Fibroblast of pulmonary artery (primary cell): Measurements from ENCODE around the gene RAP1GAP2.
A peak's percentile ranks its signal among the peaks of the same experiment; 100 is the strongest.
"Not testable (repeated sequence)": the region's sequence is repeated elsewhere in the genome, so short reads cannot be mapped to it uniquely, and the experiment has no call there.

Experiments used
- DNase-seq: peaks from one replicate; pipeline ENCODE4 v3.0.0-alpha.2; 2010; ENCODE audit warnings: low read depth
- H3K4me3 ChIP-seq: replicated peaks from 2 replicates; pipeline ENCODE4 v1.5.1; 2011; ENCODE audit warnings: low read depth, mild to moderate bottlenecking, control low read depth, low read length, moderate library complexity
- TF ChIP-seq, protein P1 (sequence below): IDR thresholded peaks from 2 replicates; pipeline ENCODE4 v1.5.1; 2011; ENCODE audit warnings: mild to moderate bottlenecking, control low read depth, low read length, inconsistent platforms; ENCODE audit errors: missing control alignments

Gene RAP1GAP2

GRCh38 chr17:2996810-2997670 lies 200.8 kb downstream of the RAP1GAP2 start:
- no peak for DNase-seq
- TF ChIP-seq, protein P1, sequence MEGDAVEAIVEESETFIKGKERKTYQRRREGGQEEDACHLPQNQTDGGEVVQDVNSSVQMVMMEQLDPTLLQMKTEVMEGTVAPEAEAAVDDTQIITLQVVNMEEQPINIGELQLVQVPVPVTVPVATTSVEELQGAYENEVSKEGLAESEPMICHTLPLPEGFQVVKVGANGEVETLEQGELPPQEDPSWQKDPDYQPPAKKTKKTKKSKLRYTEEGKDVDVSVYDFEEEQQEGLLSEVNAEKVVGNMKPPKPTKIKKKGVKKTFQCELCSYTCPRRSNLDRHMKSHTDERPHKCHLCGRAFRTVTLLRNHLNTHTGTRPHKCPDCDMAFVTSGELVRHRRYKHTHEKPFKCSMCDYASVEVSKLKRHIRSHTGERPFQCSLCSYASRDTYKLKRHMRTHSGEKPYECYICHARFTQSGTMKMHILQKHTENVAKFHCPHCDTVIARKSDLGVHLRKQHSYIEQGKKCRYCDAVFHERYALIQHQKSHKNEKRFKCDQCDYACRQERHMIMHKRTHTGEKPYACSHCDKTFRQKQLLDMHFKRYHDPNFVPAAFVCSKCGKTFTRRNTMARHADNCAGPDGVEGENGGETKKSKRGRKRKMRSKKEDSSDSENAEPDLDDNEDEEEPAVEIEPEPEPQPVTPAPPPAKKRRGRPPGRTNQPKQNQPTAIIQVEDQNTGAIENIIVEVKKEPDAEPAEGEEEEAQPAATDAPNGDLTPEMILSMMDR = no peak
- H3K4me3 ChIP-seq = no peak overlapping the region

GRCh38 chr17:2998469-2998901 lies 202.2 kb downstream of the RAP1GAP2 start:
- H3K4me3 ChIP-seq = not testable (repeated sequence)
- DNase-seq = peak; percentile 27

GRCh38 chr17:3002538-3003295 lies 206.5 kb downstream of the RAP1GAP2 start:
- TF ChIP-seq, protein P1 = no peak
- no peak for DNase-seq
- H3K4me3 ChIP-seq = no peak overlapping the region

- TF ChIP-seq, protein P1 = no peak
- DNase-seq = no peak
- H3K4me3 ChIP-seq = no peak overlapping the region
Measured at GRCh38 chr17:3003296-3004149, 207.3 kb downstream of the RAP1GAP2 start.

DNA sequence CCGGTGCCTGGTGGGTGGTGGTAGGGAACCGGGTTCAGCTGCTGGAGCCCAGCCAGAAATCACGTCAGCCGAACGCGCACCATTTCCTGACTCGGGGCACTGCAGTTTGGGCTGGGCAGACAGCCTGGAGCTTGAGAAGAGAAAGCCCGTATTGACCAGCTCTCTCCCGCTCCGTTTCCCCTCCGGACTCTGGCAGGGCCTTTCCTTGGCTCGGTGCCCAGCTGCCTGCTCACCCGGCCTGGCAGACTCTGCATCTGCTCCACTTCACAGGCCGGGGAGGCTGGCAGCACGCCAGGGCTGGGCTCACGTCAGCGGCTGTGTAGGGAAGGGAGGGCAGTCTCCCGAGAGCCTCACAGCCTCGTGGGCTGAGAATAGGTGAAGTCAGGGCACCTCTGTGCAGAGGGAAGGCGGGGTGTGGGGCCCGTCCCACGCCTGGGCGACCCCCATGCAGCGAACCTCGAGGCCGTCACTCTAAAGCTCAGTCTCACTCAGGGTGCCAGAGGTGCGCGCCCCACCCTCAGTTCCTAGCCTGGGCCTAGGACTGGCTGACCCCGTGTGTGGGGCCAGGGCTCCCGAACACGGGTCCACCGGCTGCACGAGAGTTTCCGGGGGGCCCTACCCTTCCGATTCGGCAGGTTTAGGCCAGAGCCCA lies 208.0 kb downstream of the RAP1GAP2 start:
- no peak overlapping the region for H3K4me3 ChIP-seq
- TF ChIP-seq, protein P1 = no peak

DNA sequence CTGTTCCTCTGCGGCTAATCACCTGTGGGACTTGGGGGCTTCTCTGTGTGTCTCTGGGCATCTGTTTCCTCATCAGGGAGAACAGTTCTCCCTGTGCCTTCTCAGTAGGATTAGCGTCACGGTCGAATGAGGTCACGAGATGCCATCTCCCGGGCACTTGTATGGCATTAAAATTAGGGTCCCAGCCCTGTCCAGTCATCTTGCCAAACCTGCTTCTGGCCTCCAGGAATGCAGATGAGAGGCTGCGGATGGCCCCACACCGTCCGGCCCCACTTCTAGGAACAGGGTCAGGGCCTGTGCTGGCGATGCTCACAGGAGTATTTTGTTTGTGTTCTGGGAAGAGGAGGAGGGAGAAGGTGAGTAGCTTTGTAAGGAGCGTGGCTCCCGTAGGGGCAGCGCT lies 208.7 kb downstream of the RAP1GAP2 start:
- TF ChIP-seq, protein P1 = no peak
- no peak overlapping the region for H3K4me3 ChIP-seq
- DNase-seq = no peak

More for the DNA sequence above, 208.0 kb downstream of the RAP1GAP2 start:
- DNase-seq = peak; percentile 99
